SK-N-SH treated with all-trans-retinoic acid at 6 μM for 48 hours (cell line): ENCODE results near the gene SESN2.

Experiments
- BACH2 ChIP-seq: fragments of 250-450 bp; sonication (Bioruptor Pico); IDR thresholded peaks from 2 replicates; pipeline ENCODE4 v1.9.0; 2021; ENCODE audit warnings: mild to moderate bottlenecking, borderline replicate concordance
- GLIS3 ChIP-seq: fragments of 250-450 bp; sonication (Bioruptor Pico); IDR thresholded peaks from 2 replicates; pipeline ENCODE4 v1.5.0; 2020; ENCODE audit warnings: mild to moderate bottlenecking, moderate library complexity
- PATZ1 ChIP-seq: fragments of 250-450 bp; sonication (Bioruptor Pico); IDR thresholded peaks from 2 replicates; pipeline ENCODE4 v1.8.0; 2020; ENCODE audit warnings: mild to moderate bottlenecking, moderate library complexity, borderline replicate concordance
- RARB ChIP-seq: fragments of 250-450 bp; sonication (Bioruptor Pico); IDR thresholded peaks from 2 replicates; pipeline ENCODE4 v1.8.0; 2021; ENCODE audit warnings: mild to moderate bottlenecking, moderate library complexity
- ZFP30 ChIP-seq: fragments of 450-650 bp; formaldehyde crosslinking; IDR thresholded peaks from 2 replicates; pipeline ENCODE4 v1.5.0; 2022; ENCODE audit warnings: mild to moderate bottlenecking, moderate library complexity
- ZNF565 ChIP-seq: fragments of 450-650 bp; formaldehyde crosslinking; conservative IDR thresholded peaks from 2 replicates; pipeline ENCODE4 v1.5.0; 2020; ENCODE audit warnings: low read depth, mild to moderate bottlenecking, moderate library complexity
- ZNF8 ChIP-seq: fragments of 450-650 bp; formaldehyde crosslinking; IDR thresholded peaks from 2 replicates; pipeline ENCODE4 v1.5.0; 2020; ENCODE audit warnings: mild to moderate bottlenecking, moderate library complexity

DNA sequence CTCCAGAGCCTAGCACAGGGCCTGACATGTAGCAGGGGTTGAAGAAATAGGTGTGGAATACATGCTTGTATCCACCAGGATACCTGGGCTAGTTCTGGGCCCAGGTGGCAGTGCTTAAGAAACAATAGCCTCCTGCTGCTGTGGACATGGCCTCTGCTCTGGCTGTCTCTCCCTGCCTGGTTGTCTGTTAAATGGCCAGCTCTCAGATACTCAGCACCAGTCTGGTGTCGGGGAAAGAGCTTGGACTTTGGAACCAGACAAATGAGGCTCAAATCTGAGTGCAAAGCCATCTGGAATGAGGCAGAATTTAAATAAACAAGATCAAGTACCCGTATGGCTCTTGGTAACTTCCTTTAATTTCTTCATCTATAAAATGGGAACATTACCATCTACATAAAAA is 31.5 kb downstream of the SESN2 start:
- TF ChIP-seq PATZ1 (CRISPR knock-in tag), result no peak
- TF ChIP-seq ZFP30 (CRISPR knock-in tag), result no peak
- TF ChIP-seq ZNF8 (CRISPR knock-in tag), result no peak
- TF ChIP-seq GLIS3 (CRISPR knock-in tag), result no peak
- no peak for TF ChIP-seq RARB (CRISPR knock-in tag)
- no peak for TF ChIP-seq BACH2
- TF ChIP-seq ZNF565, result no peak
